ENCODE data around the gene CNOT3. TPM values are rescaled to one million over a fixed set of nuclear protein-coding genes. Genes with fewer than 3 reads are reported as not detected.
A peak's percentile ranks its signal among the peaks of the same experiment; 100 is the strongest.

Gene CNOT3
- total RNA-seq, 1 donor from 2014 or later = 53.2 TPM

- no peak for TF ChIP-seq CTCF (IDR thresholded peaks at IDR 0.05)
- Mint-ChIP-seq H3K27me3 (no peaks in the 10 kb centered on the region), H3K4me1 (peaks cover 46% of the 10 kb centered on the region), H3K9me3 (no peaks in the 10 kb centered on the region), H3K27ac (peak overlapping the region; percentile 90), H3K4me3 (peak overlapping the region; percentile 85), H3K36me3 (ENCODE audit: low read depth) (peaks cover 32% of the 10 kb centered on the region)
- POLR2A ChIA-PET = interaction anchor here (0.6 to 3.8 kb wide), 15 partner anchors 12 to 1463 kb away, joined by 3 to 69 read pairs (median 7); partner anchors contain the start of genes FIZ1, LENG1, LENG8 and LENG9
- ATAC-seq (ENCODE audit: low read depth) = no peak
- intact Hi-C loops (cut with micrococcal nuclease) = loop anchor here (2.0 kb wide), 1 partner anchor 65 kb away; the partner anchor contains the start of gene RPS9
- no peak for DNase-seq
- CTCF ChIA-PET = interaction anchor here (0.8 to 1.7 kb wide), 3 partner anchors 21 to 53 kb away, joined by 3 to 8 read pairs (median 4); partner anchors contain the start of genes LENG1, MBOAT7, PRPF31 and TFPT
Observed at GRCh38 chr19:54136086-54136863, 1.3 kb upstream of the CNOT3 start.

- peak; percentile 92 for DNase-seq
Observed at GRCh38 chr19:54136864-54137698, 481 bp upstream of the CNOT3 start.

GRCh38 chr19:54138489-54139256 lies 1.1 kb downstream of the CNOT3 start:
- intact Hi-C loops (cut with micrococcal nuclease) = no loop called here
- H3K9me3 Mint-ChIP-seq = no peaks in the 10 kb centered on the region
- peak overlapping the region; percentile 83 for H3K27ac Mint-ChIP-seq
- peaks cover 51% of the 10 kb centered on the region for H3K4me1 Mint-ChIP-seq
- ATAC-seq (ENCODE audit: low read depth) = no peak
- DNase-seq = no peak
- peak overlapping the region; percentile 85 for H3K4me3 Mint-ChIP-seq
- ChIA-PET CTCF (no interaction called here), POLR2A (interaction anchor here (0.6 to 3.8 kb wide), 5 partner anchors 12 to 310 kb away, joined by 3 to 69 read pairs (median 17); partner anchors contain the start of genes LENG1, LENG8 and RPS9)
- no peaks in the 10 kb centered on the region for H3K27me3 Mint-ChIP-seq
- H3K36me3 Mint-ChIP-seq (ENCODE audit: low read depth) = peaks cover 40% of the 10 kb centered on the region
- TF ChIP-seq CTCF (IDR thresholded peaks at IDR 0.05) = no peak

More at GRCh38 chr19:54136864-54137698, 481 bp upstream of the CNOT3 start:
- Mint-ChIP-seq H3K27me3 (no peaks in the 10 kb centered on the region), H3K27ac (peak overlapping the region; percentile 90), H3K9me3 (no peaks in the 10 kb centered on the region), H3K36me3 (ENCODE audit: low read depth) (peaks cover 27% of the 10 kb centered on the region), H3K4me1 (peaks cover 51% of the 10 kb centered on the region), H3K4me3 (peak overlapping the region; percentile 85)
- CTCF ChIA-PET = interaction anchor here (0.8 to 1.7 kb wide), 4 partner anchors 22 to 52 kb away, joined by 3 to 8 read pairs (median 4); partner anchors contain the start of genes LENG1, MBOAT7, PRPF31 and TFPT
- ATAC-seq (ENCODE audit: low read depth) = peak; percentile 80
- no peak for TF ChIP-seq CTCF (IDR thresholded peaks at IDR 0.05)
- POLR2A ChIA-PET = interaction anchor here (0.5 to 3.8 kb wide), 21 partner anchors 11 to 1462 kb away, joined by 3 to 69 read pairs (median 5); partner anchors contain the start of genes FIZ1, LENG1, LENG8 and LENG9
- intact Hi-C loops (cut with micrococcal nuclease) = loop anchor here (1.0 to 2.0 kb wide), 8 partner anchors 22 to 1248 kb away; partner anchors contain the start of genes LENG1, MYADM, NDUFA3 and PRPF31

GRCh38 chr19:54141356-54141755 lies 3.8 kb downstream of the CNOT3 start:
- Mint-ChIP-seq H3K27me3 (no peaks in the 10 kb centered on the region), H3K4me1 (peaks cover 46% of the 10 kb centered on the region), H3K9me3 (no peaks in the 10 kb centered on the region), H3K27ac (no peak overlapping the region), H3K36me3 (ENCODE audit: low read depth) (peaks cover 66% of the 10 kb centered on the region), H3K4me3 (no peak overlapping the region)
- ChIA-PET CTCF (interaction anchor here (1.0 kb wide), 1 partner anchor 18 kb away, joined by 3 read pairs; the partner anchor contains the start of gene LENG1), POLR2A (interaction anchor here (0.6 kb wide), 2 partner anchors 16 to 58 kb away, joined by 3 read pairs; no protein-coding TSS in a partner anchor)
- DNase-seq = no peak
- ATAC-seq (ENCODE audit: low read depth) = no peak
- intact Hi-C loops (cut with micrococcal nuclease) = no loop called here
- no peak for TF ChIP-seq CTCF (IDR thresholded peaks at IDR 0.05)
